GM21390 (cell line): Measurements from ENCODE around the gene RBM20.
A peak's percentile ranks its signal among the peaks of the same experiment; 100 is the strongest.
"Not testable (repeated sequence)": the region's sequence is repeated elsewhere in the genome, so short reads cannot be mapped to it uniquely, and the experiment has no call there.

ENCODE experiments used
- ATAC-seq: cut with Tn5 transposase; IDR thresholded peaks from one replicate; pipeline ENCODE4 v1.9.1; 2021; ENCODE audit not compliant: unreplicated experiment

Gene RBM20

DNA sequence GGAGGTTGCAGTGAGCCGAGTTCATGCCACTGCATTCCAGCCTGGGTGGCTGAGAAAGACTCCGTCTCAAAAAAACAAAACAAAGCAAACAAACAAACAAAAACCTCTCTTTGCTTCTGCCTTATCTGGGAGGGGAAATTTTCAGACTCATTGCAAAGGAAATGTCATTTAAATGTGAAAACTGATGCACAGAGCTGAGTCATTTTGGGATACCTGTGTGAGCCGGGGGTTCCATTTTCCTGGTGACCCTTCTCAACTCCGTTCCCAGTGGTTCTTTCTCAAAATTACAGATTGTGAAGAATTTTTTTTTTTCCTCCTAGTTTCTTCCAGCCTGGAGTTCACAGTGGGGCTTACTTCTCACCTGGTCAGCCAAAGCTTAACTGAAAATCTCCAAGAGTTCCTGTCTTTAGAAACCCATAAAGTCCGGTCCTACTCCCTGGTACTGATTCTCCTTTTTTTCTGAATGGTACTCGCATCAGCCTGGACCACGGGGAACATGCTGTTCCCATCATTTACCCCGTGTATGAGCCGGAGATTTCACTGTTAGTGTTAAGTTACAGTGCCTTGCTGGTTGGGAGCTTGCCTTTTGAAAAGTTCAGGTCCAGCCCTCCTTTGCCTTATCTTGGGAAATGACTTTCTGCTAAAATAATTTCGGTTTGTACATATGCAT, 56.9 kb downstream of the RBM20 start:
- no peak for ATAC-seq

DNA sequence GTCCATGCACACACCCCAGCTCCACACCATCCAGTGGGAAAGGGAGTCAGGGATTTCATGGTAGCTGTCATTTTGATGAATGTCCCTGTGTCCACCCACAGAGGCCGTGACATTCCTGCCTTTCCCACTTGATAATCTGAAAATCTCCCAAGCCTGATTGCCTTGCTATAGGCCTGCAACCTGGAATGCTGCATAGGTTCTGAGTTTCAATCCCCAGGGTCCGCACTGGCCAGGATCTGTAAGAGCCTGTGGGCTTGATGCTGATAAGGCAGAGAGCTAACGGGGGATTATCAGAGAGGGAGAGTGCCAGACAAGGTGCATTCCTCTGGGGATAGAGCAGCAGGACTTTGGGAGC, 57.5 kb downstream of the RBM20 start:
- no peak for ATAC-seq

DNA sequence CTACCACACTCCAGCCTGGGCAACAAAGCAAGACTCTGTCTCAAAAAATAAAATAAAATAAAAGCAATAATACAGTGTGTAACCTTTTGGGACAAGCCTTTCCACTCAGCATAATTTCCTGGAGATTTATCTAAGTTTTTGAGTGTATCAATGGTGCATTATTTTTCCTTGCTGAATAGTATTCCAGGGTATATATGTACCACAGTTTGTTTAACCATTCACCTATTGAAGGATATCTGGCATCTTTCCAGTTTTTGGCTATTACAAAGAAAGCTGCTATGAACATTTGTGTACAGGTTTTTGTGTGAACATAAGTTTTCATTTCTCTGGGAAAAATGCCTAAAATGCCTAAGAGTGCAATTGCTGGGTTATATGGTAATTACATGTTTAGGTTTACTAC, 59.9 kb downstream of the RBM20 start:
- ATAC-seq = no peak

- no peak for ATAC-seq
Measured at GRCh38 chr10:110704906-110705476, 60.9 kb downstream of the RBM20 start.

DNA sequence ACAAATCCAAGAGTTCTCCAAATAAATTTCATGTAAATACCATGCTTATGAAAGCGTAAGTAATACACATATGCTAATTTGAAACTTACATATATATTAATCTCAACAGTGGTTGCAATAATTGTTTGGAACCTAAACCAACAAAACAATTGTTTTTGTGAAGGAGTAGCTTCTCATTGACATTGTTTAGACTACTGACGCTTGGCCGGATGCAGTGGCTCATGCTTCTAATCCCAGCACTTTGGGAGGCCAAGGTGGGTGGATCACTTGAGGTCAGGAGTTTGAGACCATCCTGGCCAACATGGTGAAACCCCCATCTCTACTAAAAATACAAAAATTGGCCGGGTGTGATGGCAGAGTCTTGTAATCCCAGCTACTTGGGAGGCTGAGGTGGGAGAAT, 61.5 kb downstream of the RBM20 start:
- ATAC-seq = not testable (repeated sequence)

DNA sequence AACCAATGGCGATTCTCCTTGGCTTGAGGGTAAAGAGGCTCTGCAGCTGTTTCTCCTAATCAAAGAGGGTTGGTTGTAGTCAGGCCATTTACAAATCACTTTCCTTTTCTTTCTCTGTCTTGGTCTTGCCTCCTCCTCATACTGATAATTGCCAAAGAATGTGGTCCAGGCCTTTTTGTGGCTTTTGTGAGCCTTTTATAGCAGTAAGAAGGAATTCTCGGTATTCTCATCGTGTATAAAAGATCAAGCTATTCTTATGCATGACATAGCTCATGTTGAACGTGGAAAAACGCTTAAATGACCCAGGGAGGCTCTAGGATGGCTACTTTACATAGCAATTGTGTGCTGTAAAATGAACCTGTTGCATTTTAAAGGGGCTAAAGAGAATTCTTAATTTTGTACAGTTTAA, 62.6 kb downstream of the RBM20 start:
- no peak for ATAC-seq

- no peak for ATAC-seq
Measured at GRCh38 chr10:110708776-110709443, 64.8 kb downstream of the RBM20 start.

DNA sequence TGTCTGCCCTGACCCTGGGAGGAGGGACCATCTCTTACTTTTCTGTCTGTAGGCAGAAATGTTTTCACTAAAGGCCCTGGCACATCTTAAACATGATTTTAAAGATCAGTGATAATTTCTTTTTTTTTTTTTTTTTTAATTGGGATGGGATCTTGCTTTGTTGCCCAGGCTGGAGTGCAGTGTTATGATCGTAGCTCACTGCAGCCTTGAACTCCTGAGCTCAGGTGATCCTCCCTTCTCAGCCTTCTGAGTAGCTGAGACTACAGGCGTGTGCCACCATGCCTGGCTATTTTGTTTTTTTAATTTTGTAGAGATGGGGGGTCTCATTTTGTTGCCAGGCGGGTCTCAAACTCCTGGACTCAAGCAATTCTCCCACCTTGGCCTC, 65.3 kb downstream of the RBM20 start:
- no peak for ATAC-seq

- no peak for ATAC-seq
Measured at GRCh38 chr10:110709964-110710587, 65.9 kb downstream of the RBM20 start.

DNA sequence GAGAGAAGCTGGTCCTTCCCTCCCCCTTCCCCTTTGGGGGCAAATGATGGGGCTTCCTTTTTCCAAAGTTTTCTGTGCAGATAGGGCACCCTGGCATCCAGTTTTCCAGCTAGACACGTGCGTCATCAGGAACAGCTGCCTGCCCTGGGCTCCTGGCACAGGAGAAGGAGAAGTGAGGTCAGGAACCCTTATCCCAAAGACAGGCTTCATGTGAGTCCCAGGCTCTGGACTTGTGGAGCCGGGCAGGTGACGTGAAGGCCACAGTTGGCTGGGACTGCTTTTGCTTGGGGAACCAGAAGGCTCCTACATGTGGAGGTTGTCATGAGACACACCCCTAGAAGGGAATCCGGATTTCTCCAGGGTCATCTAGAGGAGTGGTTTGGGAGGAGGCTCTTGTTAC, 66.5 kb downstream of the RBM20 start:
- ATAC-seq = no peak

GRCh38 chr10:110711382-110711781, 67.2 kb downstream of the RBM20 start:
- no peak for ATAC-seq

- no peak for ATAC-seq
Measured at GRCh38 chr10:110714356-110714755, 70.2 kb downstream of the RBM20 start.

DNA sequence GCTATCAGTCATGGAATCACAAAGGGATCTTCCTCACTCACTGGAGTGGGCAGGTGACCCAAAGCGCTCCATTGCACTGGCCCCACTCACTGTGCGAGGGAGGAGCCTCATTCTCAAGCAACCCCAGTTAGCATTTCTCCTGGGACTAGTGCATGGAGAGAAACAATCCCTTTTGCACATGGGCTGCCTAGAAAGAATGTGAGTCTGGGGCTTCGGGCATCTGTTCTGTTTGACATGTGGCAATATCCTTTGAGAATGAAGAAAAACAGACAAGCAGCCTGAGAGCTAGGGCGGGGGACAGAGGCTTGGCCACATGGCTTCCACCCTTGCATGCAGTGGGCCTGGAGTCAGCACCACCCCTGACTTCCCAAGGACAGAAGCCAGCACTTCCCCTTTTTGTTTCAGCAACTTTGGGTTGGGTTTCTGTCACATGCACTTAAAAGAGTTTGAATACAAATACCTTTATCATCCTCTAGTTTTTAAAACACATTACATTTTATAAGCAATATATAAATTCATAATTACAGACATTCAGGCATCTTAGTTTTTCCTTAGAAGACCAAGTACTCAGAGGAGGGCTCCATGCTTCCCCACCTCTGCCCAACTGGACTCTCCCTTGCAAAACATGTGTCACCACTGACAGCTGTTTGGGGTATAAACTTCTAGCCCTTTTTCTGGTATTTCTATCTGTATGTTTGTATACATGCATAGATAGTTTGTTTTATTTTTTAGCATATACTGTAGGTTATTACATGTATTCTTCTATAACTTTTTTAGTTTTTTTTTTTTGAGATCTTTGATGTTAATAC, 73.8 kb downstream of the RBM20 start:
- ATAC-seq = peak; percentile 80

- ATAC-seq = no peak
Measured at GRCh38 chr10:110721406-110722038, 77.4 kb downstream of the RBM20 start.

GRCh38 chr10:110723224-110723891, 79.2 kb downstream of the RBM20 start:
- peak; percentile 37 for ATAC-seq

DNA sequence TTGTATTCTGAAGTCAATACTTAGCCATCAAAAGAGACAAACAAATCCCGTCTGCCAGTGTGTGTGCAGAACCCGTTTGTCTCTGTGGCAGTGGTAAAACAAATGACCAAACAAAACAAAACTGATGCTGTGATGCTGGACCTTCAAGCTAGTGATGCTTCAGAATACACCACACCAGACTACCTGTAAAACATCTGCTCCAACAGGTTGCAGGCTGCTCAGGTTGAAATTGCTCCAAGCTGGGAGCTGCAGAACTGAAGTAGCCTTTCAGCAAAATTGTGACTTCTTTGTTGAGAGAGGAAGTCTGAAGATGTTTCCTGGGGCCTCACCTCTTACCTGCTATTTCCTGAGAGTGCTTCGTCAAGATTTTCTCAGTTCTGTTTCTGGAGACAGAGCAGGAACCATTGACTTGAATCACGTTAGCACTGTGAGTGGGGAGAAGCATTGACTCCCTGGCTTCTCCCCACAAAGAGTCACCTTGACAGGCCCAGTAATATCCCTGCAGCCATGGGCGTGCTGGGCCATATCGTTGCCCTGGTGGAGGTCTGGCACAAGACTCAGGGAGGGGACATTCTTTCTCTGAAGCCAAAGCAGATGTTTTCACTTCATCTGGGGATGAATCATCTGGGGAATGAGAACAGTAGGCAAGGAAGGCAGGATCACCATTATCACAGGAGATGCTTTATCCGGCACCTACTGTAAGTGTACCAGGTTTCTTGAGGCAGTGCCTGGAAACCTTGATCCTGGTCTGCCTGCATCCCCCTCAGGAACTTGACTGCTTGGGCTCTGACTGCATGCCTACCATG, 80.2 kb downstream of the RBM20 start:
- ATAC-seq = peak; percentile 88

DNA sequence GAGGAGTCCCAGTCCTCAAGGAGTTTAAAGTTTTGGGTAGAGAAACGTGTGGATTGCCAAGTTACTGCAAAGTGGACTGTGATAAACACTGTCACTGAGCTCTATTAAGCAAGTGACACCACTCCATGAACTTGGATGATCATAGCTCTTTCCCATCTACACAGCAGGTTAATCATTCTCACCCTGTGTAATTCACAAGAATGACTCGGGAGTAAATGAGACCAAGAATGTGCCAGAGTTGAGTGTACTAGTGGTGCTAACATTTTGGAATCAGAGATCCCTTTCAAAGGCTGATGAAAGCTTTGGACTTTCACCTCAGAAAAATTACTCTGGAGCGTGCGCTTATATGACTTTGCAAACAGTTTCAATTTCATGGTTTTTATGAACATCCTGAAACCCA, 80.8 kb downstream of the RBM20 start:
- ATAC-seq = no peak

DNA sequence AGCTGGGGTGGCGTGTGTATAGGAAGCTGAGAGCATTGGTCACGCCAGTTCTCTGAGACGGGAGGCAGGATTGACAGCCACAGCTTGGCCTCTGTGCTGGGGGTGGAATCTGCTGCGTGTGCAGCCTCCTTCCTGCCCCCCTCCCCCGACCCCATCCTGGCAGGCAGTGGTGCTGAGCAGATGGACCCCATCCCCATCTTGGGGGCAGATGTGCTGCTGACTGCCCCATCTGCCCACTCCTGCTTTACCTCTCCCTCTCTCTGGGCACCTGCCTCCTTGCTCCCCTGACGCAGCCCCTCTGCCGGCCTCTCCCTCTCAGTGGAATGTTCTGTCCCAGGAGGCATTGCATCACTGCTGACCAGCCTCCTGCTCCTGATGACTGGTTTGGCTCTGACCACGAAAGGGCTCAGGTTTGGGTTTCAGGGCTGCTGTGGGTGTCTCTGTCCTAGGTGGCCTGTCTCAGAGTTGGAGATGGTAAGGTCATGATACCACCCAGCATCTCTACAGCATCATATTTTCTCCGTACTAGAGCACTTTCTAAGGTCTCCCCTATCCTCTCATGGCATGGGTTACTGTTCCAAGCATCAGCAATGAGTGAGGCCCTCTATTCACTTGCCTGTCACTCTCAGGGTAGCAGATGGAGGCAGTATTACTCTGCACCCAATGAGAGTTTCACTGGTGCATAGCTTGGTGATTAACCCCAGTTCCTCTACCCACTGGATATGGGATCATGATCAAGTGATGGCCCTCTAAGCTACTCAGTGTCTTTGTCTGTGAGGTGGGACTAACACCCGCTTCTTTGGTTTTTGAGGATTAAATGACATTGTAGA, 81.9 kb downstream of the RBM20 start:
- ATAC-seq = no peak

GRCh38 chr10:110727785-110728184, 83.6 kb downstream of the RBM20 start:
- ATAC-seq = not testable (repeated sequence)
